MM.1S (cell line): ENCODE data around the gene A1BG.

ENCODE experiments used
- CTCF ChIP-seq: fragments of 300-600 bp; sonication (generic); IDR thresholded peaks from 2 replicates; pipeline ENCODE4 v1.5.1; 2016; ENCODE audit warnings: antibody characterized with exemption, low read length, mixed read lengths
- EZH2 ChIP-seq: fragments of 300-600 bp; sonication (generic); optimal IDR thresholded peaks from 2 replicates; pipeline ENCODE3; 2017; ENCODE audit warnings: low read depth, mild to moderate bottlenecking, antibody characterized with exemption, low read length, mixed read lengths
- EZH2phosphoT487 ChIP-seq: fragments of 300-600 bp; sonication (generic); IDR thresholded peaks from 2 replicates; pipeline ENCODE4 v1.6.1; 2018; ENCODE audit warnings: antibody characterized with exemption, low read length

GRCh38 chr19:58398087-58398486 lies 44.8 kb upstream of the A1BG start:
- TF ChIP-seq CTCF (no peak), EZH2phosphoT487 (no peak), EZH2 (no peak)
